ENCODE results near the gene FAM180B.
"Not testable (repeated sequence)": the region's sequence is repeated elsewhere in the genome, so short reads cannot be mapped to it uniquely, and the experiment has no call there.

The FAM180B gene

DNA sequence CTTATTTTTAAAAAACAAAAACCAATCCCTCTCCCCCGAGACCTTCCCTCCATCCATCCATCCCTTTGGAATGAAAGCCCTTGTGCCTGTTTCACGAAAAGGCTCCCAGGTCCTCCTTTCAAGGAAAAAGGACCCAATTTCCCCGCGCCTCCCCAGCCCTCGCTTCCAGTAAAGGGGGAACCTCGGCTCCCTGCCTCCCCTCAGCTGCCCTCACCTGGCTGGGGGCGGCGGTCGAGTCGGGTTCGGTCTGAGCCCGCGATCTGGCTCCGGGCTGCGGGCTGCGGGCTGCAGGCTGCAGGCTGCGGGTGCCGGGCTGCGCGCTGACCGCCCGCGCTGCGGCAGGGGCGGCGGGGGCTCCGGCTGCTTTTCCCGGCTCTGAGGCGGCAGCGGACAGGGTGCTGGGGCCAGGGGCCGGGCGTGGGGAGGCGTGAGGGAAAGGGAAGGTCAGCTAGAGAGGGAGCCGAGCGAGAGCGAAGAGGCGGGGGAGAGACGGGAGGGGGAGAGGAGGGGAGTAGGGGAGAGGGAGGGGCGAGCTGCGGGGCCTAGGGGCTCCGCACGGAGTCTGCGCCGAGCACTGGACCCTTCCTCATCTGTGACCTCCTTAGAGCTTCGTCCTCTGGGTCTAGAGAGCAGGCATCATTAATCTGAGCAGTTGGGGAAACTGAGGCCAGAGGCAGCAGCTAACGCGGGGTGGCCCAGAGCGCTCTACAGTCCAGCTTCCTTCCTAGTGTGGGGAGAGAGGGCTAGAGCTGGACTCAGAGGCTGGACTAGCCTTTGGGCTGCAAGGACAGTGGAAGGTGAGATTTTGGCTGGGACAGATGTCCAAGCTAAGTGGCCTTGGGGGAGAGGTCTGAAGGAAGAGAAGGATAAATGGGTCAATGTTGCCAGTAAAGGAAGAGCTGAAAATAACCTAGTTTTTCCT lies 7.7 kb downstream of the FAM180B start, which contains the start of gene C1QTNF4:
Gene C1QTNF4 (minus strand): TSS at position 478 of the 922 bp plus-strand sequence. CDS start 3,601 bp downstream, outside the sequence.
- DNase-seq = no peak

DNA sequence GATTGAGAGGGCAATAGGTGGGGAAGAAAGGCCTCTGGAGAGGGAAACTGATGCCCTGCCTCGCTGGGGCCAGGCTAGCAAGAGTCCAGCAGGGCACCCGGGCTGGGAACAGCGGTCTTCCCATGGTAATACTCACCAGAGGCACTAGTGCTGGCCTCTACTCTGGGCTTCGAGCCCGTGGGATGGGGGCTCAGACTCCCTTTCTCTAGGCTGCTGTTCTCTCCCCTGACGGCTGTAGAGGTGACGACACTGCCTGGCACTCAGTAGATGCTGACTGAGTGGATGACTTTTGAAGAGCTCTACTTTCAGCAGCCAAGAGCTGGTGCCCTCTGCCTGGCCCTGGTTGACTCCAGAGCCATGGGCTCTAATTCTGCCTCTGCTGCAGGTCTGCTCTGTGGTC lies 8.6 kb downstream of the FAM180B start:
- DNase-seq = no peak

DNA sequence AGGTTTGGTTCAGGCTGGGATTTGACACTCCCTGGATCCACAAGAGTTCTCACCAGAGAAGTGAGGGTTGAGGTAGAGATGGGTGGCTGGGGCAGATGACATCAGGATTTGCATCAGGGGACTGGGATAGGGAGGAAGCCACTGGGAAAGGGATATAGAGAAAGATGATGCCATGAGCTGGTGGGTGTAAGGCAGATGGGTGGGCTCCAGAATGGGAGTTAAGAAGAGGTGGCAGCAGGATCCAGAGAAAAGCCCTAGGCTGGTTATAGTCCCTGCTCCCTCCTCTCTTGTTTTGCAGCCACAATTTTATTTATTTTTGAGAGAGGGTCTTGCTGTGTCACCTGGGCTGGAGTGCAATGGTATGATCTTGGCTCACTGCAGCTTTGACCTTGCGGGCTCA lies 9.5 kb downstream of the FAM180B start:
- no peak for DNase-seq

DNA sequence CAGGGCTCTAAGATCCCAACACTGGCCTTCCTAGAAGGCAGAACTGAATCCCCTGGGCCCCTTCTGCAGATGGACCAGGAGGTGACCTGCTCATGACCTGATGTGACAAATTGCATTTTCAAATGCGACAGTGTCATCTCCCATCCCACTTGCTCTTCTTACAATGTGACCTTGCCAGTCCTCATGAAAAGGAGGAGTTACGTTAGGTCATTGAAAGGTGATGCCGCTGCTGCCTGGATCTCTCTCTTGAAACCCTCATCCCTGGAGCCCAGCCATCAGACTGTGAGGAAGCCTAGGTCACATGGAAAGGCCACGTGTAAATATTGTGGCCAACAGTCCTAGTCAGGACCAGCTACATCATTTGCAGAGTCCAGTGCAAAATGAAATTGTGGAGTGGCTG lies 13.4 kb downstream of the FAM180B start:
- no peak for DNase-seq

DNA sequence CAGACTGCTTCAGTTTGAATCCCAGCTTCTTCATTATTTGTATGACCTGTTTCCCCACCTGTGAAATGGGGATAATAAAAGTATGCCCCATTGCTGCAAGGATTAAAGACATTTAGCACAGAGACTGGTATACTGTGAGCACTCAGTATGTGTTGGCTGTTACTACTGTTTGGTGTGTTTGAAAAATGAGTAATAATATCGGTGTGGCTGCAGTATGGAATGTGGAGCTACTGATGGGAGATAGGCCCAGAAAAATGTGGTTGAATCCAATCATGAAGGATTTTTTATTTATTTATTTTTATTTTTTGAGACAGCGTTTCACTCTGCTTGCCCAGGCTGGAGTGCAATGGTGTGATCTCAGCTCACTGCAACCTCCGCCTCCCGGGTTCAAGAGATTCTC lies 16.8 kb downstream of the FAM180B start:
- no peak for DNase-seq

DNA sequence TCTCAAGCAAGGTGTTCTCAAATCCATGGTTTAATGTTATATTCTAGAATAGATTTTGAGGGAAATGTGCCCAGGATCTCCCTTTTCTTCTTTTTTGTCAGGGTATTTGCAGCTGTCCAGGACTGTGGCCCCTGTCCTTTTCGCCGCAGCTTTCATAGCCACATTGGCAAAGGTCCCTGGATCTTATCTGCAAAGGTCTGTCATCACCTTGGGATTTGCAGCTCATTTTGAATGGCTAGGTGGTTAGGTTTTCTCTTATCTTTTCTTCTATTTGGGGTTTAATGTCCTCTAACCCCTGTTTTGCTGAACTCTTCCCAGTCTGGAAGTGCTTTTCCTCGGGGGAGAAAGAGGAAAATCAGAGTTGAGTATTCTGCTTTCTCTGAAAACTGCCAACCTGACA lies 19.4 kb downstream of the FAM180B start:
- DNase-seq = no peak

DNA sequence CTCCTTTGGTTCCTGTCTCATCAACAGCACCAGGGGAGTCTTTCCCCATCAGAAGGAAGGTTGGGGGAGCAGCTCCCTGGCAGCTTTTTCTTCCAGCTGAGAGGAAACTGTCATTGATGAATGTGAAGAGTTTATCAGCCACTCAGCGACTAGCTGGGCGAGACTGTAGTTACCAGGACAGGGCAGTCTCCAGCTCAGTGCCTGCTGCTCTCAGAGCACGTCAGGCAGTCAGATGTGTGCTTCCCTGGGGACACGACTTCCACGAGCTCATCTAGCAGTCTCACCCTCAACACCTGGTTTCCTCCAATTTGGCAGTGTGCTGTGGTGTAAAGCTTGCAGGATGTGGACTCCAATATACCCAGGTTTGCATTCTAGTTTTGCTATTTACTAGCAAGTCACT lies 20.3 kb downstream of the FAM180B start:
- DNase-seq = no peak

DNA sequence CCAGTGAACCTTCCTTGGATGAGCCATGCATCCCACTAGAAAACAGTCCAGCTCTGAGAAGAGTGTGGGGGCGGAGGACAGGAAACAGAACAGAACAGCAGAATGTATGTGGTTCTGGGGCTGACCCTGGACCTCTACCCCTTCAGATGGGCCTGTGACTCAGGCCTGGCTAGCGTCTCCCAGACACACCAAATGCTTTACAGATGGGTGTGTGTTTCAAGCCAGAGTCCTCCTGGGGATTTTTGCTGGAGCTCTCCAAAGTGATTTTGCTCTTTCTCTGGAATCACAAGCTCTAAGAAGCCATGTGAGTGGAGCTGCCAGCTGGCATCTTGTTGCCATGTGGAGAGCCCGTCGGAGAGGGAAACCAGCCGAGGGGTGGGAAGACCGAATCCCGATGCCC lies 20.9 kb downstream of the FAM180B start:
- DNase-seq = peak in 6 of 56 donors; percentile 29 to 47 (median 38)

DNA sequence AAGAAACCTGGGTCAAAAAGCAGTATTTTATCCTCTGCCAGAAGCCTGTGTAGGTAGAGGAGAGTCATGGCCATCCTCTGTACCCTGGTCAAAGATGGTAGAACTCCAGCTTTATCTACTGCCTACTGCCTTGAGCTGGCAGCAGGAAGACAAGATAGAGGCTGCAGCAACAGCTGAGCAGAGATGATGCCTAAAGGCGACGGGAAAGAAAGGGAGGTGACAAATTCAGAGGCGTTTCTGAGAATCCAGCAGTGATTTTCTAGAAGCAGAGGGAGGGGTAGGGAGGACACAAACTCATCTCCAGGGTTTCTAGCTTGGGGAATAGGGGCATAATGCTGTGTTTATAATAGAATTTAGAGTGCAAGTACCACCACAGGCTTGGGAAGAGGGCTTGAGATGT lies 23.2 kb downstream of the FAM180B start:
- DNase-seq = no peak

DNA sequence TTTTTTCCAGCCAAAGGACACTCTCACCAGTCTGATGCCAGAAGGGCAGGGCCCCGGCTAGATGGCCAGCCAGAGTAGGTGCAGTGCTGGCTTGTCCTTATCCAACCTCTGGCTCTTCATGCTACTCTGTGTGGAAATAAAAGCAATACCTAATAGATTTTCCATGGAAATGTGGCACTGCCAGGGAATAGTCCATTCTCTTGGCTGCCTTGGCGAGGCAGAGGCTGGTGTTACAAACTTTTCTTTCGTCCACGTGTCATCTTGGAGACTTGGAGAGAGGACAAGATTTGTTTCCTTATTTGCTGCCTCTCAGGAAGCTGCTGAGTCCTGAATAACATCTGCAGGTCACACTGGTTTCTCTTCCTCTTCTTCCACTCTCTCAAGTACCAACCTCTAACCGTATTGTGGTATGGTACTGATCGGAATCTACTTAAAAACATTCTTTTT lies 24.9 kb downstream of the FAM180B start:
- peak in 4 of 56 donors; percentile 25 to 47 (median 35) for DNase-seq

DNA sequence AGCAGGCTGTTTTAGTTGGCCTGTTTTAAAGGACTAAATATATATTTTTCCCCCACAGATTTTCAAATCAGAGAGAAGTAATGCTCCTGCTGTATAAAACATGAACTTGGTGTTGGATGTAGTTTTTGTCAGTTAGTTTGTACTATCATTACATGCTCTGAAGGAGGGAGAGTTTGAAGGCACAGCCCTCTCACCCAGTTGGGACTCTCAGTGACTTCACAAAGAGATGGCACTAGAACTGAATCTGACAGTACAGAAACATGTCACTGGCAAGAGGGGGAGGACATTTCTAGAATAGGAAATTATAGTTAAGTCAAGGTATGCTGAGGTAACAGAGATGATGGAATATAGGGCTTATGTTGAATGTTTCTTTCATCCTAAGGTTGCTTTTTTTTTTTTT lies 28.8 kb downstream of the FAM180B start:
- DNase-seq = no peak

DNA sequence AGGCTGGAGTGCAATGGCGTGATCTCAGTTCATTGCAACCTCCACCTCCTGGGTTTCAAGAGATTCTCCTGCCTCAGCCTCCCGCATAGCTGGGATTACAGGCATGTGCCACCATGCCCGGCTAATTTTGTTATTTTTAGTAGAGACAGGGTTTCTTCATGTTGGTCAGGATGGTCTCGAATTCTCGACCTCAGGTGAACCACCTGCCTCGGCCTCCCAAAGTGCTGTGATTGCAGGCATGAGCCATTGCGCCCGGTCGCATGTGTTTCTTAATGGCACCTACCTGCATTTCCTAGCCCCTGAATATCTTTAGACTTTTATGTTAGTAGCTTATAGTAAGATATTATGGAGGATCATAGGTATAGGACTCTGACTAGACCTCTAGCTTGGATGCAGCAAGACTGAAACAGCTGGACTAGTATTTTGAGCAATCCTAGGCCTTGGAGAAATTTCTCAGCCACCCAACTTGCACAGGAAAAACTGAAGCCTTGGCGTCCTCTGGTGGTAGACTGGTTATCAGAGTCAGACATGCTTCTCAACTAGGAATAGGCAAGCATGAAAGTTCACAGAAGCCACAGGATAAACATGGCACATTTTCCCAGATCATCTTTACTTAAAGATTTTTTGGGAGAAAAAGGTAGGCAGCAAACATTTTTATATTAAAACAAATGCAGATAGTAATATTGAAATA lies 30.4 kb downstream of the FAM180B start:
- DNase-seq = peak in 19 of 56 donors; percentile 19 to 76 (median 37)

DNA sequence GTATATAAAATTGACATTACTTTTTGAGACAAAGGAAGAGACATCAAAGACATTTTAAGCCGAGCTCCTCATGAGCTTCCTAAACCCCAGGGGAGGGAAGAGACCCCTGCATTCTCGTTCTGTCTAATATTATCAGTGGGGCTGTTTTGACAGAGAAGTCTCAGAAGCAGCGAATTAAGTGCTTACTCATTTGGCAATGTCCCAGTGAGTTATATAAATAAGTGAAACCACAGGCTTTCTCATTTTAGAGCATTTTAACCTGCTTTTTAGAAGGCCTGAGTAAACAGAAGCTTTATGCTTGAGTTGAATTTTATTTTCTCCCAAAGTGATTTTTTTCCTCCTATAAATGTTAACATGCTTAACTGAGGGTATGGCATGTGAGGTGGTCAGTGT lies 30.9 kb downstream of the FAM180B start:
- DNase-seq = no peak

DNA sequence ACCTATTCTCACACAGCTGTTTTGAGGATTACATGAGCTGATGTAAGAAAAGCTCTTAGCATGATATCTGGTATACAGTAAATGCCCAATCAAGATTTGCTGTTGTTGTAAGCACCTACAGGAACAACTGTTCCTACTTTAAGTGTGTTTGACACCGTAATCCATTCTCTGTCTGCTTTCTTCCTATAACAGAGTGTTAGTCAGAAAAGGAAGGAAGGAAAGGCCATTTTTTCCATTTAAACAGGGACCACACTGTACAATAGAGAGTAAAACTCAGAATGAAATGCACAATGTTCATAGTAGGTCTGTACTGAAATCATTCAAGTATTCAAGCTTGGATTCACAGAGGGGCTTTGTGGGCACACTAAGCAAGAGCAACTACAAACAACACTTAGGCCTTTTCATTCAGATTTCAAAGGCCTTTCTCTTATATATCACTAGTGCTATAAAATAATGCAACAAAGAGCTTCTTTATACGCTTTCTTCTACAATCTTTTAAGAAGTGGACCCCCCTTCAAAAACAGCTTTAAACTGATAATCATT lies 34.4 kb downstream of the FAM180B start:
- no peak for DNase-seq

DNA sequence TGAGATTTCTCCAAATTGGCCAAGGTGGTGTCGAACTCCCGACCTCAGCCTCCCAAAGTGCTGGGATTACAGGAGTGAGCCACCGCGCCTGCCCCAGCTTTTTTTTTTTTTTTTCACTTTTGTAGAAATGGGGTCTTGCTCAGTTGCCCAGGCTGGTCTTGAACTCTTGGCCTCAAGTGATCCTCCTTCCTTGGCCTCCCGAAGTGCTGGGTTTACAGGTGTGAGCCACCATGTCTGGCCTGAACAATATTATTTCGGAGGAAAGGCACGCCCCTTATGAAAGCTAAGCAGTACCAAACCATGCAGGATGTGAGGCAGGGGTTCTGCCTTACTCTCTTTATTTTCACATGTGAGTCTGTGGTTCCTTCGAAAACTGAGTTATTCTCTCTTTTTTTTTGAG lies 39.8 kb downstream of the FAM180B start:
- DNase-seq = no peak

DNA sequence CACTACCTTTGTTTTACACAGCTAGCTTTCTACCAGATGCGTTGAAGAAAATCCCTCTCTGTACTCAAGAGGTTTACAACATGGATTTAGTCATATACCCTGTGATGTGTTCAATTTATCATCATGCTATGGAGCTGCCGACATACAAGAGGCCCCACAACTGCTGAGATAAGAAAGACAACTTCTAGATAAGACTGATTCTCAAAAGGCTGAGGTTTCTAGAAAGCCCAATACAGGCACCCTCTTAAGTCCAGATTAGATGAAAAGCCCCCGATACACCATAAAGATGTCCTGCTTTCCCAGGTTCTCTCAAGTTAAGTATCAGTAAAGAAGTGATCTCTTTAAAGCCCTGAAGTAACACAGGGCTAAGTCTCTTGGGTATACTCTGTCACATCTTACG lies 41.5 kb downstream of the FAM180B start:
- no peak for DNase-seq

DNA sequence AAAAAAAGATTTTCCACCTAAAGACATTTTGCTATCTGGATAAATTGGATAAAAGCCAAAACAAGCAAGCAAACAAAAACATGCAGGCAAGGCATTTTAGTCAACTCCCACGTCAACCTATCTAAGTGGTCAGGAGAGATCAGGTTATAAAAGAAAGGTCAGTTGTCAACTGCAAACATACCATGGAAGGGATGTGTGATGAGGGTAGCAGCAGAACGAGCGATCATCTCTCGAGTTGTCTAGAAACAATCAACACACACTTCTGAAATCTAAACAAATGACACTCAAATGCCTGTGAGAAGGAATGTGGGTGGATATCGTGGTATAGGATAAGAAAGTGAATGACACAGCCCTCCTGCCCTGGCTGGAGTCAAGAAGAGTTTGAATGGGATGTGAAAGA lies 45.0 kb downstream of the FAM180B start:
- no peak for DNase-seq

DNA sequence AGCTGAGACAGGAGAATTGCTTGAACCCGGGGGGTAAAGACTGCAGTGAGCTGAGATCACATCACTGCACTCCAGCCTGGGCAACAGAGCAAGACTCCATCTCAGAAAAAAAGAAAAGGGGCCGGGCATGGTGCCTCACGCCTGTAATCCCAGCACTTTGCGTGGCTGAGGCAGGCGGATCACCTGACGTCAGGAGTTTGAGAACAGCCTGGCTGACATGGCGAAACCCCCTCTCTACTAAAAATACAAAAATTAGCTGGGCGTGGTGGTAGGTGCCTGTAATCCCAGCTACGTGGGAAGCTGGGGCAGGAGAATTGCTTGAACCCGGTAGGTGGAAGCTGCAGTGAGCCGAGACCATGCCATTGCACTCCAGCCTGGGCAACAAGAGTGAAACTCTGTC lies 49.9 kb downstream of the FAM180B start:
- not testable (repeated sequence) for DNase-seq

Data from amygdala (tissue), 56 donors.